Measurements from ENCODE around the gene PAH.

PAH gene

GRCh38 chr12:102917026-102917787 lies at the start of gene PAH:
PAH (minus strand) TSS chr12:102917244; CDS start chr12:102917130, 114 bp downstream.
- DNase-seq (ENCODE audit: low read depth in 3 of 3) = peak in 1 of 3 donors; percentile 2

GRCh38 chr12:102966200-102966863 lies 49.3 kb upstream of the PAH start:
- no peak for DNase-seq (ENCODE audit: low read depth in 3 of 3)

GRCh38 chr12:102965281-102966155 lies 48.5 kb upstream of the PAH start:
- no peak for DNase-seq (ENCODE audit: low read depth in 3 of 3)

GRCh38 chr12:102964872-102965271 lies 47.8 kb upstream of the PAH start:
- DNase-seq (ENCODE audit: low read depth in 3 of 3) = no peak

GRCh38 chr12:102963796-102964195 lies 46.8 kb upstream of the PAH start:
- no peak for DNase-seq (ENCODE audit: low read depth in 3 of 3)

GRCh38 chr12:102962986-102963385 lies 45.9 kb upstream of the PAH start:
- no peak for DNase-seq (ENCODE audit: low read depth in 3 of 3)

- no peak for DNase-seq (ENCODE audit: low read depth in 3 of 3)
Observed at GRCh38 chr12:102962532-102962931, 45.5 kb upstream of the PAH start.

GRCh38 chr12:102961466-102961855 lies 44.4 kb upstream of the PAH start:
- no peak for DNase-seq (ENCODE audit: low read depth in 3 of 3)

- DNase-seq (ENCODE audit: low read depth in 3 of 3) = no peak
Observed at GRCh38 chr12:102960766-102961465, 43.9 kb upstream of the PAH start.

- DNase-seq (ENCODE audit: low read depth in 3 of 3) = no peak
Observed at GRCh38 chr12:102959391-102959790, 42.3 kb upstream of the PAH start.

GRCh38 chr12:102958830-102959176 lies 41.8 kb upstream of the PAH start:
- no peak for DNase-seq (ENCODE audit: low read depth in 3 of 3)

- no peak for DNase-seq (ENCODE audit: low read depth in 3 of 3)
Observed at GRCh38 chr12:102958073-102958829, 41.2 kb upstream of the PAH start.

GRCh38 chr12:102957339-102958050 lies 40.5 kb upstream of the PAH start, which contains the start of gene ASCL1:
ASCL1 (plus strand) TSS chr12:102957674; CDS start chr12:102958245, 571 bp downstream.
- no peak for DNase-seq (ENCODE audit: low read depth in 3 of 3)

GRCh38 chr12:102956738-102957327 lies 39.8 kb upstream of the PAH start:
- no peak for DNase-seq (ENCODE audit: low read depth in 3 of 3)

- no peak for DNase-seq (ENCODE audit: low read depth in 3 of 3)
Observed at GRCh38 chr12:102955926-102956737, 39.1 kb upstream of the PAH start.

GRCh38 chr12:102954134-102954533 lies 37.1 kb upstream of the PAH start:
- DNase-seq (ENCODE audit: low read depth in 3 of 3) = no peak

- no peak for DNase-seq (ENCODE audit: low read depth in 3 of 3)
Observed at GRCh38 chr12:102953221-102953620, 36.2 kb upstream of the PAH start.

GRCh38 chr12:102951841-102952240 lies 34.8 kb upstream of the PAH start:
- DNase-seq (ENCODE audit: low read depth in 3 of 3) = no peak

Data from stimulated activated CD4-positive, alpha-beta T cell treated with anti-CD3 and anti-CD28 coated beads, TNF-alpha, amount 100 ng/mL, for 48 hours (primary cell).